ENCODE results near the gene SLCO4A1. TPM values are rescaled to one million over a fixed set of nuclear protein-coding genes. Genes with fewer than 3 reads are reported as not detected.

The SLCO4A1 gene
- total and polyA plus RNA-seq, 4 donors, result 4.7 to 152 (median 42.5) TPM

DNA sequence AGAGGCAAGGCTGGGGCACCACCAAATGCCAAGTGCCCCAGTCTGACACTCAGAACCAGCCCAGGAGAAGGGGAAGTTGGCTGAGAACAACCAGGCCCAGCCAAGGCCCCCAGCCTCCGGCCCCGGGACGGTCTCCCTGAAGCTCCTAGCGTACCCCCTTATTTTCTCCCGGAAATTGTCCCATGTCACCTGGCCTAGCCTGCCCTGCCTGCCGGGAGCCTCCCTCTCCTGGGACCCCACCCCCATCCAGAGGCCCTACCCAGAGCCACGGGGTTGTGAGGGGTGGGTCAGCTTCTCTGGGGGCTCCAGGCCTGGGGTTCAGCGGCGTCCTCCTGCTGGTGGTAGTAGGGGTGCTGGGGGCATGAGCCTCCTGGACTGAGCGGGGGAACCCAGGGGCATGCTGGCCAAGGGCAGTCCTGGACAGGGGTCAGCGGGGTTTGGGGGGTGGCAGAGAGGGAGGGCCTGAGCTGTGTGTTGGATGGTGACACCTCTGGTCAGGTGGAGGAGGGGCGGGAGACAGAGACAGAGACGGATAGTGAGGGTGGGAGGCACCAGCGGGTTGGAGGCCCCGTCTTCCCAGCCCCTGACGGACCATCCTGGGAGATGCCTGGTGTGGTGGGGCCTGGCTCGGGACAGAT is 7.9 kb upstream of the SLCO4A1 start:
- TF ChIP-seq, protein P1, sequence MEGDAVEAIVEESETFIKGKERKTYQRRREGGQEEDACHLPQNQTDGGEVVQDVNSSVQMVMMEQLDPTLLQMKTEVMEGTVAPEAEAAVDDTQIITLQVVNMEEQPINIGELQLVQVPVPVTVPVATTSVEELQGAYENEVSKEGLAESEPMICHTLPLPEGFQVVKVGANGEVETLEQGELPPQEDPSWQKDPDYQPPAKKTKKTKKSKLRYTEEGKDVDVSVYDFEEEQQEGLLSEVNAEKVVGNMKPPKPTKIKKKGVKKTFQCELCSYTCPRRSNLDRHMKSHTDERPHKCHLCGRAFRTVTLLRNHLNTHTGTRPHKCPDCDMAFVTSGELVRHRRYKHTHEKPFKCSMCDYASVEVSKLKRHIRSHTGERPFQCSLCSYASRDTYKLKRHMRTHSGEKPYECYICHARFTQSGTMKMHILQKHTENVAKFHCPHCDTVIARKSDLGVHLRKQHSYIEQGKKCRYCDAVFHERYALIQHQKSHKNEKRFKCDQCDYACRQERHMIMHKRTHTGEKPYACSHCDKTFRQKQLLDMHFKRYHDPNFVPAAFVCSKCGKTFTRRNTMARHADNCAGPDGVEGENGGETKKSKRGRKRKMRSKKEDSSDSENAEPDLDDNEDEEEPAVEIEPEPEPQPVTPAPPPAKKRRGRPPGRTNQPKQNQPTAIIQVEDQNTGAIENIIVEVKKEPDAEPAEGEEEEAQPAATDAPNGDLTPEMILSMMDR (IDR thresholded peaks at IDR 0.05; ENCODE audit: control extremely low read depth, extremely low read depth), result no peak
- H3K9ac ChIP-seq (ENCODE audit: insufficient read depth in 1 of 2, low read length in 2 of 2), result no peak overlapping the region
- H3K27me3 ChIP-seq (ENCODE audit: control insufficient read depth in 3 of 3, insufficient read depth in 3 of 3, low read length in 2 of 3), result peaks cover 3 to 28% (median 6%) of the 10 kb centered on the region in 3 donors
- H3K4me1 ChIP-seq (ENCODE audit: control insufficient read depth in 5 of 5, insufficient read depth in 5 of 5, low read length in 5 of 5), result peaks cover 0 to 8% (median 3%) of the 10 kb centered on the region in 5 donors
- ATAC-seq (ENCODE audit: insufficient read depth, low FRiP score) (no peak), DNase-seq (no peak)
- no peak overlapping the region for H3K4me3 ChIP-seq
- no peak overlapping the region for H3K27ac ChIP-seq (ENCODE audit: low read depth in 1 of 2, low read length in 1 of 2)
- no peaks in the 10 kb centered on the region for H3K36me3 ChIP-seq (ENCODE audit: control insufficient read depth in 4 of 4, insufficient read depth in 4 of 4, low read length in 4 of 4)
- 89 to 91% methylated on average over 17 of the region's 17 CpGs for WGBS, 2 donors
- H3K9me3 ChIP-seq (ENCODE audit: control insufficient read depth in 4 of 4, insufficient read depth in 3 of 4, low read length in 3 of 4), result no peaks in the 10 kb centered on the region

DNA sequence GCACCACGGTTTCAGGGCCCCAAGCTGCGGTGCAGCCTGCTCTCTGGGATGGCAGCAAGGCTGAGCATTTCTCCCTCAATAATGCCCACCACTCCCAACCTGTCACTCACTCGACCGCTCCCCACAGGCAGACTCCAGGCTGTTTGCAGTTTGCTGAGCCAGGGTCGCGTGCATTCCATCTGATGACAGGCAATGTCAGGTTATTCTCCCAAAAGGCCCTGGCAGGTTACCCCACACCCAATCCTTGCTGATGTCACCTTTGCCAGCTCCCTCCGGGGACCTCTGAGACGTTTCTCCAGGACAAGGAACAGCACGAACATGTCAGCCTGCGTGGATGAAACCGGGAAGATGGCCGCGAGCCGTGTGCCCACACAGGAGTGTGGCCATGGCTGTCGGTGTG is 7.1 kb upstream of the SLCO4A1 start:
- Histone ChIP-seq H3K4me1 (ENCODE audit: control insufficient read depth in 5 of 5, insufficient read depth in 5 of 5, low read length in 5 of 5) (peaks cover 0 to 8% (median 3%) of the 10 kb centered on the region in 5 donors), H3K27me3 (ENCODE audit: control insufficient read depth in 3 of 3, insufficient read depth in 3 of 3, low read length in 2 of 3) (peaks cover 3 to 32% (median 6%) of the 10 kb centered on the region in 3 donors), H3K9me3 (ENCODE audit: control insufficient read depth in 4 of 4, insufficient read depth in 3 of 4, low read length in 3 of 4) (no peaks in the 10 kb centered on the region), H3K9ac (ENCODE audit: insufficient read depth in 1 of 2, low read length in 2 of 2) (no peak overlapping the region), H3K4me3 (no peak overlapping the region), H3K27ac (ENCODE audit: low read depth in 1 of 2, low read length in 1 of 2) (no peak overlapping the region), H3K36me3 (ENCODE audit: control insufficient read depth in 4 of 4, insufficient read depth in 4 of 4, low read length in 4 of 4) (no peaks in the 10 kb centered on the region)
- 88 to 91% methylated on average over 15 of the region's 15 CpGs for WGBS, 2 donors
- TF ChIP-seq, protein P1 (IDR thresholded peaks at IDR 0.05; ENCODE audit: control extremely low read depth, extremely low read depth), result no peak
- DNase-seq, result no peak
- no peak for ATAC-seq (ENCODE audit: insufficient read depth, low FRiP score)

DNA sequence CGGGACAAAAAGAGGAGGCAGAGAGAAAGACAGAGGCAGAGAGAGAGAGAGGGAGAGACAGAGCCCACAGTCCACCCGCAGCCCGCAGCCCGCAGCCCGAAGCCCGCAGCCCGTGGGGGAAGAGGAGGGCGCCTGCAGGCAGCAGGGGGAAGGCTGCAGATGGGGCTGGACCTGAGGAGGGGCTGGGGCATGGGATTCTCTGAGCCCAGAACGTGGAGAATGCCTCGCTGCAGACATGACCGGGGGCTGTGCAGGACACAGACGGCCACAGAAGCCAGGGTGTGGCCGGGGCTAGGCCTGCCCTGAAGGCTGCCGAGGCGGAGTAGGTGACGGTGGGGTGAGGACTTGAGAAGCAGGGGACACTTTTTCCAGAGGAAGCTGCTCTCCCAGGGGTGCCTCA is 6.5 kb upstream of the SLCO4A1 start:
- TF ChIP-seq, protein P1 (IDR thresholded peaks at IDR 0.05; ENCODE audit: control extremely low read depth, extremely low read depth), result no peak
- peaks cover 6 to 38% (median 7%) of the 10 kb centered on the region in 3 donors for H3K27me3 ChIP-seq (ENCODE audit: control insufficient read depth in 3 of 3, insufficient read depth in 3 of 3, low read length in 2 of 3)

More for the DNA sequence above, 6.5 kb upstream of the SLCO4A1 start:
- WGBS, 2 donors, result 80 to 86% methylated on average over 16 of the region's 16 CpGs
- ATAC-seq (ENCODE audit: insufficient read depth, low FRiP score) (no peak), DNase-seq (no peak)
- Histone ChIP-seq H3K9ac (ENCODE audit: insufficient read depth in 1 of 2, low read length in 2 of 2) (no peak overlapping the region), H3K4me1 (ENCODE audit: control insufficient read depth in 5 of 5, insufficient read depth in 5 of 5, low read length in 5 of 5) (peaks cover 0 to 8% (median 3%) of the 10 kb centered on the region in 5 donors), H3K4me3 (no peak overlapping the region), H3K36me3 (ENCODE audit: control insufficient read depth in 4 of 4, insufficient read depth in 4 of 4, low read length in 4 of 4) (no peaks in the 10 kb centered on the region), H3K9me3 (ENCODE audit: control insufficient read depth in 4 of 4, insufficient read depth in 3 of 4, low read length in 3 of 4) (no peaks in the 10 kb centered on the region), H3K27ac (ENCODE audit: low read depth in 1 of 2, low read length in 1 of 2) (no peak overlapping the region)
